Upper lobe of left lung (tissue), 4 donors: ENCODE results near the gene ALPI.

Source experiments
- EP300 ChIP-seq, 4 donors: sonication (generic); formaldehyde crosslinking; IDR thresholded peaks; one replicate each; pipeline ENCODE4 v1.5.1; 2017; ENCODE audit warnings: antibody characterized with exemption in 4 of 4, control low read depth in 2 of 4
- TF ChIP-seq, protein P1 (sequence below), 6 experiments: fragments of 450-650 bp in 4 of 6; fragments of 200-600 bp in 2 of 6; sonication (generic) in 2 of 6; IDR thresholded peaks; one replicate each; pipeline ENCODE4 v1.5.1; 2016 to 2019; ENCODE audit warnings: antibody characterized with exemption in 6 of 6

DNA sequence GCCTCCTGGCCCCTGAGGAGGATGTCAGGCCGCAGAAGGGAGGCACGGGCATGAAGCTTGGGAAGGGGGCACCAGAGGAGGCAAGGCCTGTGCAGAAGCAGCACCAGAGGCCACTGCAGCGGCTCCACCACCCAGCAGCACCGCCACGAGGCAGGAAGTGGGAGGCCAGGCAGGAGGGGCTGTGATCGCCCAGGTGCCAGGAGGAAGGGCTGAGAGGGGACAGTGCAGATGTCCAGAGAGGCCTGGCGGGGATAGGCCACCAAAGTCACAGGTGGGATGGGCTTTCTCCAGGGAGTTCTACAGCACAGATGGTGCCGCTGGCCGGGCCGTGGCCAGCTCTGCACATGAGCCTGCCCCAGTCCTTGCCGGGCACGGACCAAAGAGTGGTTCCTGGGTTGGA lies 6.0 kb upstream of the ALPI start:
- TF ChIP-seq, protein P1, sequence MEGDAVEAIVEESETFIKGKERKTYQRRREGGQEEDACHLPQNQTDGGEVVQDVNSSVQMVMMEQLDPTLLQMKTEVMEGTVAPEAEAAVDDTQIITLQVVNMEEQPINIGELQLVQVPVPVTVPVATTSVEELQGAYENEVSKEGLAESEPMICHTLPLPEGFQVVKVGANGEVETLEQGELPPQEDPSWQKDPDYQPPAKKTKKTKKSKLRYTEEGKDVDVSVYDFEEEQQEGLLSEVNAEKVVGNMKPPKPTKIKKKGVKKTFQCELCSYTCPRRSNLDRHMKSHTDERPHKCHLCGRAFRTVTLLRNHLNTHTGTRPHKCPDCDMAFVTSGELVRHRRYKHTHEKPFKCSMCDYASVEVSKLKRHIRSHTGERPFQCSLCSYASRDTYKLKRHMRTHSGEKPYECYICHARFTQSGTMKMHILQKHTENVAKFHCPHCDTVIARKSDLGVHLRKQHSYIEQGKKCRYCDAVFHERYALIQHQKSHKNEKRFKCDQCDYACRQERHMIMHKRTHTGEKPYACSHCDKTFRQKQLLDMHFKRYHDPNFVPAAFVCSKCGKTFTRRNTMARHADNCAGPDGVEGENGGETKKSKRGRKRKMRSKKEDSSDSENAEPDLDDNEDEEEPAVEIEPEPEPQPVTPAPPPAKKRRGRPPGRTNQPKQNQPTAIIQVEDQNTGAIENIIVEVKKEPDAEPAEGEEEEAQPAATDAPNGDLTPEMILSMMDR (IDR thresholded peaks at IDR 0.05): no peak
- TF ChIP-seq EP300 (IDR thresholded peaks at IDR 0.05): no peak
